VCaP (cell line): ENCODE measurements around the gene MRC2.

Experiments
- H3K27ac ChIP-seq: fragments of 450-650 bp; 2 replicates; pipeline ENCODE4 v1.5.1; 2017
- CTCF ChIP-seq: fragments of 450-650 bp; conservative IDR thresholded peaks from 2 replicates; pipeline ENCODE4 v1.5.1; 2017; ENCODE audit warnings: mild to moderate bottlenecking, moderate library complexity

MRC2 gene

GRCh38 chr17:62703776-62704380 lies 76.4 kb downstream of the MRC2 start:
- TF ChIP-seq CTCF: peak; percentile 91
- peak overlapping the region; percentile 63; the same call in 1 of the 2 replicates for H3K27ac ChIP-seq

- no peak for TF ChIP-seq CTCF
- H3K27ac ChIP-seq: peak overlapping the region; percentile 63
Observed at GRCh38 chr17:62704381-62704971, 77.0 kb downstream of the MRC2 start.

GRCh38 chr17:62705156-62705777 lies 77.8 kb downstream of the MRC2 start:
- H3K27ac ChIP-seq: peak overlapping the region; percentile 63
- TF ChIP-seq CTCF: no peak

GRCh38 chr17:62705778-62706597 lies 78.5 kb downstream of the MRC2 start:
- peak overlapping the region; percentile 63; the same call in 1 of the 2 replicates for H3K27ac ChIP-seq
- no peak for TF ChIP-seq CTCF

GRCh38 chr17:62706598-62707424 lies 79.3 kb downstream of the MRC2 start:
- no peak overlapping the region; the same call in 1 of the 2 replicates for H3K27ac ChIP-seq
- no peak for TF ChIP-seq CTCF

GRCh38 chr17:62707425-62707739 lies 79.9 kb downstream of the MRC2 start:
- TF ChIP-seq CTCF: no peak
- H3K27ac ChIP-seq: no peak overlapping the region
